ENCODE measurements around the gene LRPPRC.
A peak's percentile ranks its signal among the peaks of the same experiment; 100 is the strongest.

The LRPPRC gene

GRCh38 chr2:43854671-43855070, 141.1 kb downstream of the LRPPRC start:
- no peak for DNase-seq (ENCODE audit: low spot score)

- no peak for DNase-seq (ENCODE audit: low spot score)
Measured at GRCh38 chr2:43853141-43854081, 142.4 kb downstream of the LRPPRC start.

GRCh38 chr2:43852196-43852730, 143.5 kb downstream of the LRPPRC start:
- no peak for DNase-seq (ENCODE audit: low spot score)

GRCh38 chr2:43851011-43851980, 144.5 kb downstream of the LRPPRC start:
- DNase-seq (ENCODE audit: low spot score), result no peak

- no peak for DNase-seq (ENCODE audit: low spot score)
Measured at GRCh38 chr2:43848214-43848613, 147.6 kb downstream of the LRPPRC start.

- no peak for DNase-seq (ENCODE audit: low spot score)
Measured at GRCh38 chr2:43846140-43846793, 149.5 kb downstream of the LRPPRC start.

GRCh38 chr2:43845181-43845580, 150.6 kb downstream of the LRPPRC start:
- no peak for DNase-seq (ENCODE audit: low spot score)

- no peak for DNase-seq (ENCODE audit: low spot score)
Measured at GRCh38 chr2:43842866-43843226, 152.9 kb downstream of the LRPPRC start.

- no peak for DNase-seq (ENCODE audit: low spot score)
Measured at GRCh38 chr2:43841949-43842865, 153.6 kb downstream of the LRPPRC start.

- DNase-seq (ENCODE audit: low spot score), result peak; percentile 5
Measured at GRCh38 chr2:43840965-43841364, 154.8 kb downstream of the LRPPRC start.

- DNase-seq (ENCODE audit: low spot score), result no peak
Measured at GRCh38 chr2:43839776-43840564, 155.8 kb downstream of the LRPPRC start.

- no peak for DNase-seq (ENCODE audit: low spot score)
Measured at GRCh38 chr2:43838560-43839267, 157.1 kb downstream of the LRPPRC start, which contains the start of the genes ABCG5 and ABCG8. Gene ABCG5, minus strand, starts transcription at chr2:43838839. Its CDS starts 160 bp downstream, at chr2:43838679. Gene ABCG8, plus strand, starts transcription at chr2:43838971. Its CDS starts 83 bp downstream, at chr2:43839054.

GRCh38 chr2:43837831-43838559, 157.8 kb downstream of the LRPPRC start:
- no peak for DNase-seq (ENCODE audit: low spot score)

GRCh38 chr2:43837033-43837432, 158.8 kb downstream of the LRPPRC start:
- DNase-seq (ENCODE audit: low spot score), result no peak

Data from cerebellar cortex (tissue), 1 donor.